Activated CD8-positive, alpha-beta memory T cell treated with anti-CD3 and anti-CD28 coated beads for 1 hour (primary cell): Measurements from ENCODE around the gene TELO2.
"Not testable (repeated sequence)": the region's sequence is repeated elsewhere in the genome, so short reads cannot be mapped to it uniquely, and the experiment has no call there.

Source experiments
- DNase-seq, 2 donors: peaks; one replicate each; pipeline ENCODE4 v3.0.0-alpha.2; 2020; ENCODE audit warnings: low read depth in 1 of 2; ENCODE audit errors: extremely low read depth in 1 of 2

TELO2 gene

DNA sequence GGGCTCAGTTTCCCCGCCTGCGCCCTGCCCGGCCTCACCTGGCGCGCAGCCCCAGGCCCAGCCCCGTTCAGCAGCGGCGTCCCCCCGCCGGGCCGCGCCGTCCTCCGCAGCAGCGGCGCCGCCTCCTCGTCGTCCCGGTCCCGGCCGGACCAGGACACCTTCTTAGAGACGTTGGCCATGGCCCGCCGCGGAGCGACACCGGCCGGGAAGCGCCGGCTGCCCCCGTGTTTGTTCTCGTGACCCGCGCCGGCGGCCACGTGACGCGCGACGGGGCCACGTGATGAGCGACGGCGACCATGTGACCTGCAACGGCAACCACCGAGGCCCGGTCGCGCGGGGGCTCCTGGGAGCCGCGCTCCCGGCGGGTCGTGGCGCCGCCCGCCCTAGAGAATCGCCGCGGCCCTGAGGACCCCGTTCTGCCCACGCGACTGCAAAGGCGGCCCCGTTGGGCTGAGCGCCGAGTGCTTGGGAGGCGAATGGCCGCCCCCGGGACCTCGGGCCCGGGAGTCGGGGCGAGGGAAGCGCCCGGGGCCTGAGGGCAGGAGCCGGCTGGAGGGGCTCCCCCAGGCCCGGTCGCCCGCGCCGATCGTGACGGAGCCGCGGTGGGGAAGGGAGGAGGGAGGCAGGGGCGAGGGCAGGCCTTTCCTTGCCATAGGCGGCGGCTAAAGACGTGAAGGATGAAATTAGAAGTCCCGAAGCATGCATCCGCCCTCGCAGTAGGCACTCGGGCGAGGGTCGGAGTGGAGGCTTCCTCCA is 18.2 kb upstream of the TELO2 start, which contains the start of gene CLCN7:
CLCN7 (minus strand) TSS at position 233 of the 756 bp plus-strand sequence; CDS start at position 179, 54 bp downstream.
- DNase-seq = peak; percentile 44 to 81

DNA sequence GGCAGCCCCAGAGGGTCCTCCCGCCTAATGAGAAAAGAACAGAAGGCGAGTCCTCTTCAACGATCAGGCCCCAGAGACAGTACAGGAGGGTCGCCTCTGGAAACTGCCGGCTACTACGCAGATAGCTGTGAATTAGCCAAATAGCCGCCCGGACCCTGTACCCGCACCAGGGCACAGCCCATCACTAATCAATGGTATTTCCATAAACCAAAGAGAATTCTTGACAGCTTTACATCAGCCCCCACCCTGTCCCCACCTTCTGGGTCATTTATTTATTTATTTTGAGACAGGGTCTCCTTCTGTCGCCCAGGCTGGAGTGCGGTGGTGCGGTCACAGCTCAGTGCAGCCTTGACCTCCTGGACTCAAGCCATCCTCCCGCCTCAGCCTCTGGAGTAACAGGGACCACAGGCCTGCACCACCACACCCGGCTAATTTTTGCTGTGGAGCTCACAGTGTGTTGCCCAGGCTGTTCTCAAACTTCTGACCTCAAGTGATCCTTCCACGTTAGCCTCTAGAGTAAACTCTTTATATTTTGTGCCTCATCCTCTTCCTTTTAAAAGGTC is 17.5 kb upstream of the TELO2 start:
- no peak for DNase-seq

DNA sequence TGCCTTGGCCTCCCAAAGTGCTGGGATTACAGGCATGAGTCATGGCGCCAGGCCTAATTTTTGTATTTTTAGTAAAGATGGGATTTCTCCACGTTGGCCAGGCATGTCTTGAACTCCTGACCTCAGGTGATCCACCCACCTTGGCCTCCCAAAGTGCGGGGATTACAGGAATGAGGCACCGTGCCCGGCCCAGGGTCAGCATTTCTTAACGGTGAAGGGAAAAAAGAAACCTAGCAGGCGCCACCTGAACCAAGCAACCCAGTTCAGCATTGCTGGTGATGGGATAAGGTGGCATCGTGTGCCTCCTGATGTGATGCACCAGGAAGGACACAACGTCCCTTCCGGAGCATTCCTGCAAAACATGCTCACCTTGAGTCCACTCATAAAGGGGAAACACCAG is 16.1 kb upstream of the TELO2 start:
- DNase-seq = no peak

DNA sequence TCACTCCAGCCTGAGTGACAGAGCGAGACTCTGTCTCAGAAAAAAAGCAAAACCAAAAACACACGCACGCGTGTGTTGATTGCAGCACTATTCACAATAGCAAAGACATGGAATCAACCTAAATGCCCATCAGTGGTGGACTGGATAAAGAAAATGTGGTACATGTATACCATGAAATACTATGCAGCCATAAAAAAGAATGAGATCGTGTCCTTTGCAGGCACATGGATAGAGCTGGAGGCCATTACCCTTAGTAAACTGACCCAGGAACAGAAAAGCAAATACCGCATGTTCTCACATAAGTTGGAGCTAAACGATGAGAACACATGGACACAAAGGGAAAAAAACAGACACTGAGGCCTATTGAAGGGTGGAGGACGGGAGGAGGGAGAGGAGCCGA is 14.2 kb upstream of the TELO2 start:
- DNase-seq = not testable (repeated sequence)

DNA sequence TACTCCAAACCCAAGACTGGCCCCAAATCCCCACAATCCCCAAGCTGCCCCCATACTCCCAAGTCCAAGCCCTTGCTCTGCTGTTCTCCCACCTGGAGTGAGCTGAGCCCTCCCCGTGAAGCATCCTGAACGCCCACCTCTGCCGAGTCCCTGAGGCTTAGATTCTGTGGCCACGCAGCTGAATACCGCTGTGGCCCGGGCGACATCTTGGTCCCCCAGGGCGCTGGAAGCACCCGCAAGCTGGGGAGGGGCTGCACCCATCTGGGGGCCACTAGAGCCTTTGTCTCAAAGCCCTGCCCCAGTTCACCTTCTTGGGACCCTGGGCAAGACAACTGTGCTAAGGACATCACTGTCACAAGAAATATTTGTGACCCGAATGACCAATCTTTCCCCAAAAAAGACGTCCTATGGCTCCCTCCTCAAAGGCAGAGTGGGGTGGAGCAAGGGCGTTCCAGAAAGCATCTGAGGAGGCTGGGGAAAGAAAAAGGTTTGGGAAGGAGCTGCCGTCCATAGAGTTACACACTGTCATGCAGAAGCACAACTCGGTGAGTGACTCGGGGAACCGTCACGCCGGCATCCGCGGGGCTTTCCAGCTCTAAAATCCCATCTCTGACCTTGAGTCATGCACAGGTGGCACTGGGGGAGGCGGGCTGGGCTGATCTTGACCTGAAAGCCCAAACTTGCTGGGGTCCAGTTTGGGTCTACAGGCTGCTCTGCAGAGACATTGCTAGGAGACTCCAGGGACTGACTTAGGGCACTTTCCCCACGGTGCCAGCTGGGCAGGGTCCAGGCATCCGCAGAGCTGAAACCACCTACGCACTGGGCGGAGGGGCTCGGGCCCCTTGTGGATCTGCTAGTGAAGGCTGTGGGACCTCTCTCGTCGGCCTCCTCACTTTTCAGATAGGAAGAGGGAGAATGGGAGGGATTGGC is 11.0 kb upstream of the TELO2 start:
- no peak for DNase-seq

DNA sequence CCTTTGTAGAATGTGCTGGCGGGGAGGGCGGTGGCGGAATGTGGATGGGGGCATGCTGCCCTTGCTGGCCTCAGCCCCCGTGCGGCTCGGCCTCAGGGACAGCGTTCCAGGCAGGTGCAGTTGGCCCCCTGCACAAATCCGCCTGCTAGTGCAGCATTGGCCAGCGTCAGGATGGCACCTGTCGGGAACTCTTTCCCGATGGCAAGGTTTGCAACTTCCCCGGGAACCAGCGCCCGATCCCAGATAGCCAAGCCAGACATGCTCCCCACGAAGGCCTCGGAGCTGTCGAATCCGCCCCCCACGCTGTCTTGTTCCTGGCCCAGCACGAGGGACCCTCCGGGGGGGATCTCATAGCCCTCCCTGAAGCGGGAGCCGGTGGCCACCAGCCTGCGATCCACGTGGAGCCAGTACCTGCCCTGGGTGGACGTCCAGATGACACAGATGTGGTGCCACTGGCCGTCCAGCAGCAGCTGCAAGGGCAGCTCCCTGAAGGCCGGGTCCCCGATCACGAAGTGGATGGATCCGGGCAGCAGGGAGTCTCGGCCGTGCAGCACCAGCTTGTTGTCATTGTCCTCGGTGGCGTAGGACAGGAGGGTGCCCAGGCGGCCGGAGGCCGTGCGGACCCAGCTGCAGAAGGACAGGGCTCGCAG is 7.2 kb upstream of the TELO2 start:
- DNase-seq = no peak

DNA sequence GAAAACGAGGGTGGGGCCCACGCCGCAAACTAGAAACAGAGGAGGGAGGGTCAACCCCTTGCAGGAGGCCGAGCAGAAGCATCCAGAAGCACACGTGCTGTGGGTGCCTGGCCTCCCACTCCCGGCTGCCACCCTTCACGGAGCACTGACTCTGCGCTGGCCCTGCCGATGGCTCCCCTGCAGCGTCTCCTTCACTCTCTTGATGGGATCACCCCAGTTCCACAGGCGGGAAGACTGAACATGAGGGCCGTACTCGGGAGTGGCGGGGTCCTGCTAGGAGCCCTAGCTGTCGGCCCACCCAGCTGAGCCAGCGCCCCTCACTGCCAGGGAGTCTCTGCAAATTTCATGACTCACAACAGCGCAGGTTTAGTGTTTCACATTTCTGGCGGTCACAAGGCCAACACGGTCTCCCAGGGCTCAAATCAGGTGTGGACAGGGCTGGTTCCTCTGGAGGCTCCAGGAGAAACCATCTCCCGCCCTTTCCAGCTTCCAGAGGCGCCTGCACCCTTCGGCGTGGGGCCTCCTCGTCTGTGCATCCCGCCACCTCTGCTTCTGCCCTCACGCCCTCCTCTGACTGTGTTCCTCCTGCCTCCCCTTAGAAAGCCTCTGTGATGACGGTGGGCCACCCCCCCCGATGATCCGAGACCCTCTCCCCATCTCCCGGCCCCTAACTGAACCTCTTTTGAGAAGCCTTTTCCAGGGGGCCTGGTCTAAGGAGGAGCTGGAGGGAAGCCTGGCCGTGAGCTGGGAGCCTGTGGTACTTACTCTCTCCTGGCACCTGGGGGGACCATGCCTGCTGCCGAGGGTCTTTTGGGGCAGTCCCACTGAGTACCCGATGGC is 6.4 kb upstream of the TELO2 start:
- no peak for DNase-seq

DNA sequence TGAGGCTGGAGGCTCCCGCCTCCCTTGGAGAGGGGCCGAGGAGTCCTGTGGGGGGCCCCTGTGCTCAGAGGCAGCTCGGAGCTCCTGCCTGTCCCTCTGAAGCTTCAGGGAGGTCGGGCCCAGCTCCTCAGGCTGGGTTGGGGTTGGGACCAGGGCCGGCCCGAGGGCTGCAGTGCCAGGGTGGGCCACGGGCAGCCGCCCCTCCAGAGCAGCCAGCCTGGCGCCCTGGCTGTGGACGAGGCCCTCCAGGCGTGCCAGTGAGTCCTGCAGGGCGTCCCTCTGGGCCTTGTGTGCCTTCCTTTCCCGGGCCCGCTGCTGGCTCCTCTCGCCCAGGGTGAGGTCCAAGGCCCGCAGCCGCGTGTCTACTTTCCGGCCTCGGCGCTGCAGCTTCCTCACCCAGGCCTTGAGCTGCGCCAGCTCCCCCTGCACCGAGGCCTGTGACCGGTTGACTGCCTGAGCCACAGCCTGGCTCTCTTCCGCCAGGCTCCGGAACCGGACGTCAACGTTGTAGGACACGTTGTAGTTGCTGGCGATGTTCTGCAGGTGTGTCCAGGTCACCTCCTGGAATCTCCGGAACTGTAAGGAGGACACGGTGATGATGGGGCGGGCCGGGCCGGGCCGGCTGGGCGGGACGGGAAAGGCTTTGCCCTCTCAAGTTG is 5.6 kb upstream of the TELO2 start:
- DNase-seq = no peak

DNA sequence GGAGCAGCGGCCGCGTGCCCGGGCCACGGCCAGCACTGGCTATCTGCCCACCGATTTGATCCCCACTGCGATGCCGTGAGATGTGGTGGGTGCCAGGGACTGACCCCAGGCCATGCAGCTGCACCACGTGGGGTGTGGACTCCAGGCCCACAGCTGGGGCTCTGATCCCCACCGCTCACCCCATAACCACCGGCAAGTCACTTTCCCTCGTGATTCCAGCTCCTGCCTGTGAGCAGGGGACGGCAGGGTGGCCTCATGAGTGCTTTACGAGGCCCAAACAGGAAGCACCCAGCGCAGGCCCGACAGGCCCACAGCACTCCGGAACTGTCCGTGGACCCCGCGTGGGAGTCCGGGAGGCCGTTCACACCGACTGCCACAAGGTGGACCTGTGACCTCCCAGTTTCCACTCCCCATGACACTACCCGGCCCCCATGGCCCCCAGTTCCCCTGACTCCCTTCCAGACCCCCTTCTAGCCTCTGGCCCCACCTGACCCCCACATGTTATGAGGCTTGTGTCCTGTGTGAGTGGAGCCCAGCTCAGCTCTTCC is 5.0 kb upstream of the TELO2 start:
- no peak for DNase-seq

DNA sequence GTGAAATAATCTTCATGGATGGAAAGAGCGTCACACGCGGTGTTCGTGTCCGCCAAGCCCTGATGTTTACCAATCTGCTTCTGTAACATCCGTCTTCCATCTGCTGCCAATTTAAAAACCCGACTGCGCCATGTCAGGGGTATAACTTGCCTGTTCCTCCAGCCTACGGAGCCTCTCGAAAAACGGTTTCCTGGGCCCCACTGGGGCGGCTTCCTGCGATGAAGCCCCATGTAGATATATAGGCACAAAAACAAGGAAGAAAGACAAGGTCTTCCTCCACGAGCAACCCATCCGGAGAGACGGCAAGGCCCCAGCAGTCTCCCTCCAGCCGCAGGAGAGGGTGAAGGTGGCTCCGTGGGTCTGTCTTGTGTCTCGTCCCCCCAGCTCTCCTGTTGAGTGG is 4.5 kb upstream of the TELO2 start, which contains the start of gene PTX4:
PTX4 (minus strand) TSS at position 326 of the 400 bp plus-strand sequence; CDS start at position 291, 35 bp downstream.
- DNase-seq = no peak

DNA sequence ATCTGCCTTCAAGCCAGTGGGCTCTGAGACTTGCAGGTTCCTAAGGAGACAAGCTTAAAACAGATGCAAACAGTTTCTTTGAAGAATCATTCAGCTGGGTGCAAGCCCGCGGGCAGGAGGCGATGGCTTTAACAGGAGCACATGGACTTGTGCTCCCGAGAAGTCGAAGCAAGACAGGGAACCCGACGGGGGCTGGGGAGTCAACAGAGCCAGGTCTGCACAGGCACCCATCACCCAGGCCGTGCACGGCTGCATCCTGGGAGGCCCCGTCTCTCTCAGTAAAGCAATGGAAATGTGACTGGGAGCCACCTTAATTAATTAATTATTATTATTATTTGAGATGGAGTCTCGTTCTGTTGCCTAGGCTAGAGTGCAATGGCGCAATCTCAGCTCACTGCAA is 4.1 kb upstream of the TELO2 start:
- no peak for DNase-seq

DNA sequence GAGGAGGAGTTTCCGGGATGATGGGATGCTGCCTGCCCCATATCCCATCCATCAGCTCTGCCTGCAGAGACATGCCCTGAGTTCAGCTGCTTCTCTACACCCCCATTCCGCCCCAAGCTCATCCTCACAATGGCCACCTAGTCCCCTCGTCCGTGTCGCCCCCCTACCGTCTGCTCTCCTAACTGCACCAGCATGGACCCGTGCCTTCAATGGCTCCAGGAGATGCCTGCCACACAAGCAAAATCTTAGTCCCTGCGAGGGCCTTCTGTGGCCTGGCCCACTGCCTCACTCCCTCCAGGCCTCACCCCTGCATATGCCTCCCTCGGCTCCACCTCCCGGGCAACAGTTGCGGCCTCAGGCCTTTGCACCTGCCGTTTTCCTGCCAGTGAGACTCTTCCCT is 1.8 kb upstream of the TELO2 start:
- no peak for DNase-seq

DNA sequence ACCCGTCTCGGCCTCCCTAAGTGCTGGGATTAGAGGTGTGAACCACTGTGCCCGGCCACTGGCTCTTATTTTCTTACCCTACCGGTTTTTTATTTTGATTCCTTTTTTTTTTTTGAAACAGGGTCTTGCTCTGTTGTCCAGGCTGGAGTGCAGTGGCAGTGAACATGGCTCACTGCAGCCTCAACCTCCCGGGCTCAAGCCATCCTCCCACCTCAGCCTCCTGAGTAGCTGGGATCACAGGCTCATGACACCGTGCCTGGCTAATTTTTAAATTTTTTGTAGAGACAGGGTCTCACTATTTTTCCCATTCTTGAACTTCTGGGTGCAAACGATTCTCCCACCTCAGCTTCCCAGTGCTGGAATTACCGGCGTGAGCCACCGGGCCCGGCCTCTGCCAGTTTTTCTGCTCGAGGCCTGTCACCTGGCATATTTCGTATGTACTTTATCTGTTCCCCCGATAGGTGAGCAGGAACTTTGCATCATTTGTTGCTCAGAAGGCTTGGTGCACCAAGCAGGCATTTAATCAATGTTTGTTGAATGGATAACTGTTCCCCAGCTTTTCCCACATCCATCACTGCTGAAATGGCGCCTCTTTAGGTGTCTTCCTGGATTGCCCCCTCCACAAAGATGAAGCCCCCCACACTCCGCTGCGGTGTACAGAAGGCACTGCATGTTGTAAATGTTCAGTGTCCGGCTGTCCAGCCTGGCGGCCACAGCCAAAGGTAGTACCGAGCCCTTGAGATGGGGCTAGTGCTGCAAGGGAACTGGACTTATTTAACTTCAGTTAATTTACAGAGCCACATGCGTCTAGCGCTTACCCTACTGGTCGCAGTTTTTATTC is 858 bp upstream of the TELO2 start:
- no peak for DNase-seq

DNA sequence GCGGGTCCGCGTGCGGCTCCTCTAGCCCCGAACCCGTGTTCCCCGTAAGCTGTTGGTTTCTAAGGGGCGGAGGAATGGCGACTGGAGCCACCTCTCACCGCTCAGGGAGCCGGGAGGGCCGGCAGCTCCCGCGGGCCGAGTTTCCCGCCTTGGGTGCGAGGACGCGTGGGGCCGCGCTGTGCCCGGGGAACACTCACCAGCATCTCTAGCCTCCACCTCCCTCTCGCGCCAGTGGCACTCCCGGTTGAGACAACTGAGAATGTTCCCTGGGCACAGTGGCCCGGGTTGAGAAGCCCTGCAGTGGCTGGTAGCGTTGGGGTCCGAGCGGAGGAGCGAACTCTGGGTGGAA is 560 bp downstream of the TELO2 start:
- no peak for DNase-seq

DNA sequence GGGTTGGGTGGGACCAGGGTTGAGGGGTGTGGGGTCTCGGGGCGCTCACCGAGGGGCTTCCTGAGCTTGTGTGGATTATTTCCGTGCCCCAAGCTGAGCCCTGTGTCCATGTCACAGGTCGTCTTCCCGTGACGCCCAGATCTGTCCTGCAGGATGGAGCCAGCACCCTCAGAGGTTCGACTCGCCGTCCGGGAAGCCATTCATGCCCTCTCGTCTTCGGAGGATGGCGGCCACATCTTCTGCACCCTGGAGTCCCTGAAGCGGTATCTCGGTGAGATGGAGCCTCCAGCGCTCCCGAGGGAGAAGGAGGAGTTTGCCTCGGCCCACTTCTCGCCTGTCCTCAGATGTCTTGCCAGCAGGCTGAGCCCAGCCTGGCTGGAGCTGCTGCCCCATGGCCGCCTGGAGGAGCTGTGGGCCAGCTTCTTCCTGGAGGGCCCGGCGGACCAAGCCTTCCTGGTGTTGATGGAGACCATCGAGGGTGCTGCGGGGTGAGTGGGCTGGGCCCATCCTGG is 1.0 kb downstream of the TELO2 start:
- no peak for DNase-seq

DNA sequence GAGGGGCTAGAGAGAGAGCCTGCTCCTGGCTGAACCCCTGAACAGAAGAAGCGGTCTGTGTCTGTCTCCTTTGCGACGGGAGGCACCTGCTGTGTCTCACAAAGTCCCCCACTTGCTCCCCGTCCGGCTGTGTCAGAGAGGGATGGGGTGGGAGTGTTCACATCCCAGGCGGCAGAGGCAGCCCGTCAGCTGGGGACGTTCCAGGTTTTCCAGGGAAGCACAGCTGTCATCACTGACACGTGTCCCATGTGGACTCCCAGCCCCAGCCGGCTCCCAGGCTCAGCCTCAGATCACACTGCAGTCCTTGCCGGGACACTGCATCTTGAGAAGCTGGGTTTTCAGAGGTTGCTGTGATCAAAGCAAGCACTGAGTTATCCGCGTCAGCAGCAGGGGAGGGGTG is 1.6 kb downstream of the TELO2 start:
- no peak for DNase-seq

DNA sequence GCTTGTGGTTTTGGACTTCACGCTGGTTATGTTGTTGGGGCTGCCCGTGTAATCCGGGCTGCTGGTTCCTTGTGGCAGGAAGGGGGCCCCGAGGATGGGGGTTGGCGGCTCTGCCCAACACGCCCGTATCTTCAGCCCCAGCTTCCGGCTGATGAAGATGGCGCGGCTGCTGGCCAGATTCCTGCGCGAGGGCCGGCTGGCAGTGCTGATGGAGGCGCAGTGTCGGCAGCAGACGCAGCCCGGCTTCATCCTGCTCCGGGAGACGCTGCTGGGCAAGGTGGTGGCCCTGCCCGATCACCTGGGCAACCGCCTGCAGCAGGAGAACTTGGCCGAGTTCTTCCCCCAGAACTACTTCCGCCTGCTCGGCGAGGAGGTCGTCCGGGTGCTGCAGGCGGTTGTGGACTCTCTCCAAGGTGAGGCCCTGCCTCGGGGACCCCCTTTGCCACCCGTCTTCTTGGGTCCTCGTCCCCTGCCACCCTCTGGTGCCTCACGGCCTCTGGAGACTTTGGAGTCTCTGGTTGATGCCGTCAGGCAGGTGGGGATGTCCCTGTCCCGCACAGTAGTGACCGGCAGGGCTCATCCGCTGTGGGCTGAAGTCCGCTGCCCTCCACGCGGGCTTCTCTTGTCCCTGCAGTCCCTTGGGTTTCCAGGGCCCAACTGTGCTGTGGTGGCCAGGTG is 2.2 kb downstream of the TELO2 start:
- no peak for DNase-seq

DNA sequence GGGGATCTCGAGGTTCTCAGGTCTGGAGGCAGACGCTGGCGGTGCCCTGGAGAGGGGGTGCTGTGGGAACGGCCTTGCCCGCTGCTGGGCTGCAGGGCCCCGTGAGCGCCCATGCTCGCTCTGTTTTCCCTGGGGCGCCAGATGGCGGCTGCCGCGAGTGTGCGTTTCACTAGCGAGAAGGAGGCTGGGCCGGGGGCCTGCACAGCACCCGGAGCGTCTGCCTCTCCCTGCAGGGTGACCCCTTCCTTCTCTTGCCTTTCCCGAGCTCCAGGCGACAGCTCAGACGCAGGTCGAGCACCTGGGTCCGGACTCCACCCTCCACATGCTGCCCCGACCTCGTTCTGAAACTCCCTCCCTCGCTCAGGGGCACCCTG is 2.7 kb downstream of the TELO2 start:
- DNase-seq = no peak
